ENCODE measurements around the gene LNX1.

Gene LNX1

GRCh38 chr4:53598901-53599300, 7.6 kb upstream of the LNX1 start:
- no peak for DNase-seq (ENCODE audit: low spot score)

DNA sequence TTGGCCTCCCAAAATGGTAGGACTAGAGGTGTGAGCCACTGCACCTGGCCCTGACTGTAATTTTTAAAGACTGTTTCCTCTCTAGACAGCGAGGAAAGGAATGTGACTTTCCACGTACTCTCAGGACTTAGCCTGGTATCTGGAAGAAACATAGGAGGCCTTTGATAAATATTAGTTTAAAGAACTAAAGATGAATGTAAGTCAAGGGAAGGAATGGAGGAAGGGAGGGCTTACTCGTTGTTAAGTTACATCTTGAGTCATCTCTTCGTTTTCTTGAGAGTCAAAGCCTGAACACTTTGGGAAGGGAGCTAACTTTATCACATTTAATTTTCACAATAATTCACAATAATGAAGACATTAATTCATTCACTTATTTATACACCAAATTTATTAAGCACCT, 7.2 kb upstream of the LNX1 start:
- no peak for DNase-seq (ENCODE audit: low spot score)

GRCh38 chr4:53596901-53597300, 5.6 kb upstream of the LNX1 start:
- DNase-seq (ENCODE audit: low spot score) = no peak

GRCh38 chr4:53595834-53596233, 4.5 kb upstream of the LNX1 start:
- DNase-seq (ENCODE audit: low spot score) = no peak

- DNase-seq (ENCODE audit: low spot score) = no peak
Observed at GRCh38 chr4:53595204-53595603, 3.9 kb upstream of the LNX1 start.

GRCh38 chr4:53593765-53594164, 2.5 kb upstream of the LNX1 start:
- no peak for DNase-seq (ENCODE audit: low spot score)

DNA sequence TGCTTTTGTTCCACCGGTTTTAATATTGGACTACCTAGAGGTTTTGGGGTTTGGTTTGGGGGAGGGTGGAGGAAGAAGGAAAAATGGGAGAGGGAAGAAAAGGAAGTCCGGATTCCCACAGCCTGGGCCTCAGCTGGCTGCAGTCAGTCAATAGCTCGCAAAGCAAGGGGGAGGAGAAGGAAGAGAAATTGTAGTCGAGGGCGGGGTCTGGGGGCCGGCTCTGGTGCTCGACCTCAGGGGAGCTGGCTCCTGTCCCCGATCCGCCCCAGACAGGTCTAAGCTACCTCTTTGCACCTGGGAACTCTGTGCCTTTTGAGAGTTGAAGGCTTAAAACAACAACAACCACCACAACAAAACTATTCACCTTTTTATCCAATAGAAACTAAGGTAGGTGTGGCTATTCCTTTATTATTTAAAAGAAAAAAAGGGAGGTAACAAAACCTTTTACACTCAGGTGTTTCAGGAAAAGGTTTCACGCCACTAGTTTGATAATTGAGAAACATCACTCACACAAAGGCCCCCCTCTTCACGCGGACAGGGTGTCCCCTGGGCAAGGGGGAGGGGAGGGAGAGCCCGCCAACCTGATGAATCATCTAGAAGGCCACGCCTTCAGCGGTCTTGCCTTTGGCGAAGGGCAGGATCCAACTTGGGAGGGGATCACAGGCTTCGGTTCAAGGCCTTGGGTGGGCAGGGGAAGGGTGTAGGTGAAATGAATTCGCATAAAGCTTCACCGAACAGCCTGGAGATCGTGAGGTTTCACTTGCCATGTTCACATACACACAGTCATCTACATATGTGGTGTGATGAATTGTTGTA, 1.6 kb upstream of the LNX1 start:
- DNase-seq (ENCODE audit: low spot score) = no peak

DNA sequence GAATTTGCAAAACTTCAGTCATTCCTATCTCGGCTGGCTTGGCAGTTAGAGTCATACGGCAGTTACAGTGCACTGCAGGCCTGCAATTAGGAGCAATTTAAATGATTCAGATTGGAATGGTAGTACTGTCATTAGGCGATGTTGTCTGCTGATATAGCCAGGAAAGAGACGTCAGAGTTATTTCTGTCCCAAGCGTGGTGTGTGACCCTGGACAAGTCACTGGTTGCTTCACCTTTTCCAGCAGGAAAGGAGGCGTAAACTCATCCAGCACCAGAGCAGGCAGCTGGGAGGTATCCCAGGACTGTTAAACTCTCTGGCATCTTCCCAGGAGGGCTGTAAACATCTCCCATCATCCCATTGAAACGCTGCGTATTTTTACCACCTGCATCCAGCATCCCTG, 836 bp upstream of the LNX1 start:
- no peak for DNase-seq (ENCODE audit: low spot score)

- DNase-seq (ENCODE audit: low spot score) = no peak
Observed at GRCh38 chr4:53590187-53590586, 1.1 kb downstream of the LNX1 start.

DNA sequence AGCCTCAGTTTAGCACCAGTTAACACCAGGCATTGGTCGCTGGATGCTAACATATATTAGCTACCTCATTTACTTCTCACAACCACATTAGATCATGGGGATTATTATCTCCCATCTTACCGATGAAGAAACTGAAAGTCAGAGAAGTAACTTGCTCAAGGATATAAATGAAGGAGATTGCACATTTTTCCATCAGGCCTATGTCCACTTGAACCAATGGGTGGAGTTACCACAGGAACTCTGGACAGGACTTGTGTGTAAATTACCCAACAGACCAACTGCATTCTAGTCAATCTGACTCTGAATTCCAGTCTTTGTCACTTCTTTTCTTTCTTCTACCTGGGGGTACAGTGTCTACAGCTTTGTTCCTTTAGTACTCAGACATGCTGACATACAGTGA, 1.8 kb downstream of the LNX1 start:
- no peak for DNase-seq (ENCODE audit: low spot score)

DNA sequence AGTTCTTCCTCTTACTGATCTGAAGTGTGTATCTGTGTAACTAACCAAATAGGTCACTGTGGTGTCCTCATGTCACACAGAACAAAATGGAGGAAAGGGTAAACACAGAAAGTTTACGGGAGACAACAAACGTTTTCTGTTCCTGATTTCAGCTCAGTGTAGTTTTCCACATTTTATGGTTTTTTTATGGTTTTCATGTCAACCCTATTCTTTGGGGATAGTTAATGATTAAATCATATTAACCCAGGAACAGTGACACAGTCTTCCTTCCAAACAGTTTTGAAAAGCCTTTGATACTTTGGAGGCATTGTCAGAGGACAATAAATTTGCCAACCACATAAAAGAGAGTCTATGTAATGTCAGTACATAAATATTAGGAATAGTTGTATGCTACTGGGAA, 4.2 kb downstream of the LNX1 start:
- DNase-seq (ENCODE audit: low spot score) = no peak

DNA sequence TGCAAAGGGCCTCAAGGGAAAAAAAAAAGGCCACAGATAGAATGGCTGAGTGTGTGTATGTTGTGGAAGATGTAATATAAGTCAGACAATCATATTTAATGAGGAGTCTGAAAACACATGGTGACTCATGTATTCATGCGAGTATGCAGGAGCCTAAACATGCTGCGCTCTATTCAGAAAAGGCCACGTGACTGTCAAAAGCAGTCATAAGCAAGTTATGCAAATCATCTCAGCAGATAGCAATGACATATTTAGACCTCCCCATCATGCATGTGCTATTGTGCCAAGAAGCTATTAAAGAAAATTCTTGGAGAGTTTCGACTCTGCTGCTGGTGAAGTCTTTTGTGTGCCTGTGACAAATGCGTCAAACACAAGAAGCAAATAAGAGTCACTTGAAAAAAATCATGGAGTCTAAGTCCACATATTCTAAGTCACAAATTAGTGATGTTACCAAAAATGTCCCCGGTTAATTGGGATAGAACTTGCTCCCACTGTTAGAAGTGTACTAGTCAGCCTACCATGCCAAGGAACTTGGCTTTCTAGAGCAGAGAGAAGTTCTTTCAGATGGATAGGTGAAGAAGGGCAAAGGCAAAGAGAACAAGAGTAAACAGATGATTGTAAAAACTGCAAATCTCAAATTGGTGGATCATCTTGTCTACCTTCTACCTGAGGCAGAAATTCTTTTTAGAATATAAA, 5.0 kb downstream of the LNX1 start:
- no peak for DNase-seq (ENCODE audit: low spot score)

DNA sequence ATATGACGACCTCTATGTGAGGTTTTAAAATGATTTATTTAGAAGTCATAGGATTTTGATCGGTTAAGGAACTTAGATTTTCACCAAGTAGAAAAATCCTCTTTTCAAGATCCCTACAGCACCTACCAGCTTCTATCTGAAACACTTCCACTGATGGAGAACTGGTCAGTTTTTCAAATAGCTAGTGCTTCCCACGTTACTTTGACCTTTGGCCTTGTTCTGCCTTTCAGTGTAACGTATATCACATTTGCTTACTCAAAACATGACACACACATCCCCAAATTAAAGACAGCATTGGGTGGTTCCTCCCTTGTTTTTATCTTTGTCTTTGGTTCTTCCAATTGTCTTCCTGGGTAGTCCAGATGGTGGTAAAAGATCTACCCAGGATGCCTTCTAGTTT, 6.6 kb downstream of the LNX1 start:
- DNase-seq (ENCODE audit: low spot score) = no peak

DNA sequence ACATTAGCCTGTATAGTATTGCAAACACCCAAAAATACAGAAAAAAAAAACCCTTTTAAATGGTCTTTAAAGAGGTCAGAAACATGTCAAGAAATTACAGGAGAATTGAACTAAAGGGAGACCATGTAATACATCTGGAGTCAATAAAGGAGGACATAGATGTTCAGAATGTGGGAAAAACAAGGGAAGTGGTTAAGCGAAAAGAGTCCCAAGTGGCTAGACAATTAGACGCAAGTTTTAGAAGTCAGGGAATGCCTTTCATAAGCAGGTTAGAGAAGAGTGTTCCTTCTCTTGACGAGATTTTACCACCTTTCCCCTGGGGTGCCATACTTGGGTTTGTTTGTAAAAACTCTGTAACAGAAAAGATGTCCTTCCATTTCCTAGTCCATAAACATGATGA, 7.8 kb downstream of the LNX1 start:
- no peak for DNase-seq (ENCODE audit: low spot score)

DNA sequence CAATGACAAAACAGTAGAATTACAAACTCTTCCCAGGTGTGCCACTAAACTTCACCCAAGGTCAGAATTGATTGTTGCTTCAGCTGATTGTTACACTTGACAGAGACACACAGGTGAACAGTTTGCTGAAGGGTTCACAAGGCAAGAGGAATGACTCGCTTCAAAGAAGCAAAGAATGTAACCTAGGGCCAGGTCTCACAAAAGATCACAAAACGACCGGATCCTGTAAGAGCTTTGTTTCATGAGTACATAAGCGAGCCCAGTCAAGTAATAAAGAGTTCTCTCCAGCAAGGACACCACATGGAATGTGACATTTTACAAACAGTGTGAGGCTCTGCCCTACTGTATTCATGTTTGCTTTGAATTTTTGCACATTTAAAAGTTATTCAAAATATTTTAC, 9.1 kb downstream of the LNX1 start:
- no peak for DNase-seq (ENCODE audit: low spot score)

DNA sequence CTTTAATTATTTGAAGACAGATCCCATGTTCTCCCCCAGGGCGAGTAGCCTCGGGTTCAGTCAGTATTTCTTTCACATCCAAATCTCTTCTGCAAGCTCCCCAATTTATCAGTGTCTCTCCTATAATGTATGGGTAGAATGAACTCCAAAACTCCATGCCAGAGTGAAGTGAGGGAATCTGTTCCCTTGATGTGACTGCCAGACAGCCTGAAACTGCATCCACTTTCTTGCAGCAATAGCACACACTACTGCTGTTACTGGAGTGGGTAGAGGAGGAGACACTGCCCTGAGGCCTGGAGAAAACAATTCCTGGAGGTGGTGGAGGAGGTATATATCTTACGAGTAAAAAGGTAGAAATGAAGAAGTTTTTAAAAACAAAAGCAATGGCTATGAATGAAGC, 11.0 kb downstream of the LNX1 start:
- DNase-seq (ENCODE audit: low spot score) = no peak

DNA sequence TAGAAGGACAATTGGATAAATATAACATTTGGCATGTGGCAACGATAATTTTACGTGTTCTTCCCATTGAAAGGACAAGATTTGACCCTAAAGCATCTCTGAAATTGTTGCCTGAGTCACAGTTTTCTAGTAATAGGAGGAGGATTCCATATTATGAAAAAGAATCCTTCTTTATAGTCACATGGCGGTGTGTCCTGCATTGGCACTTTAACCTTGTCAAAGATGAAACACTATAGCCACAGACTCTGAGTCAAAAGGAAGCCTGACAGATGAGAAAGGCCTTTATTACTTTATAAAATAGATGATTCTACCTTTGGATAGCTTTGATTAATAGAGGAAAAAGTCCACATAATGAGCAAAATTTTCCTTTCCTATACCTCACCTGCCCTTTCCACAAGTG, 11.5 kb downstream of the LNX1 start:
- no peak for DNase-seq (ENCODE audit: low spot score)

- no peak for DNase-seq (ENCODE audit: low spot score)
Observed at GRCh38 chr4:53576676-53577372, 14.5 kb downstream of the LNX1 start.

DNA sequence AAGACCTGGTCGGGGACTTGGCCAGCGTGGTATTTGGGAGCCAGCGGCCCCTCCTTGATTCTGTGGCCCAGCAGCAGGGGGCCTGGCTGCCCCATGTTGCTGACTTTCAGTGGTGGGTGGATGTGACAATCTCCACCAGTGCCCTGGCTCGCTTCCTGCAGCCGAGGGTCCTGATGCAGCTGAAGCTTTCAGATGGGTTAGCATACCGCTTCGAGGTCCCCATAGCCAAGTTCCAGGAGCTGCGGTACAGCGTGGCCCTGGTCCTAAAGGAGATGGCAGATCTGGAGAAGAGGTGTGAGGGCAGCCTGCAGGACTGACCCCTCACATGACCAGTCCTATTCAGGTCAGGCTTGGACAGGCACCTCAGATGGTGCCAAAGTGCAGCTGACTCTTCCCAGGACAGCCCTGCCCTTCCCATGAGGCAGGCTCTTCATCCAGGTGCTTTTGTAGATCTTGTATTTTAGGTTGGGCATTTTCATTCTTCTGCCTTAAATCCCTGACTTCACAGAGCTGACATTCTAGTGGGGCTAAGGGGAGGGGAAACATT, 15.1 kb downstream of the LNX1 start:
- no peak for DNase-seq (ENCODE audit: low spot score)

GRCh38 chr4:53575552-53575951, 15.7 kb downstream of the LNX1 start:
- DNase-seq (ENCODE audit: low spot score) = no peak

DNA sequence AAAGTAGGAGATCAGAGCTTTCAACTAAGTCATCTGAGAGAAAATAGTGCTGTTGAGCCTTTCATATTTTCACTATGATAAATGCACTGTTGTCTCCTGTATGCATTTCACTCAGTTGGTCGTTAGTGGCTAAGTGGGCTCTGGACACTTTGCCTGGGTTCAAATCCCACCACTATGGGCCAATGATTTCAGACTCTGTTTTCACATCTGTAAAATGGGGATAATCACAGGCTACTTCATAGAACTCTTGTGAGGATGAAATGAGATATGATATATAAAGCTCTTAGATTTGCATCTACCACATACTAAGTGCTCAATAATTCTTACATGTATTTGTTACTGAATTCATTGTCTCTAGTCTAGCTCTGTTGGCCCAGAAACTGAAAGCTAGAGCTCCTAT, 16.8 kb downstream of the LNX1 start:
- no peak for DNase-seq (ENCODE audit: low spot score)

DNA sequence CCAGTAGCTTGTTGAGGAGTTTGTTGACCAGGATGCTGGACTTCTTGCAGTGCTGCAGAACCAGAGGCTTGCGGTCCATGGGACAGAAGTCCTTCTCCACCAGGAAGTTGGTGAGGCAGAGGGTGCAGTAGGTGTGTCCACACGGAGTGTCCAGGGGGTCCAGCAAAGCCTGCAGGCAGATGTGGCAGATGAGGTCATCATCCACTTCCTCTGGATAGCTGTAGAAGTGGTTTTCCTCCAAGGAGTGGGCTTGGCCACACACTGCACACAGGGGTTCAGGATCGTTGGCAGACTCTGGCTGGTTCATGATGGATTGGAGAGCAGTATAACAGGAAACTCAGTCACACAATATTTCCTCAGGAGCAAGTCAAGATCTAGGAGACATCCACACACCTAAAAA, 17.6 kb downstream of the LNX1 start:
- DNase-seq (ENCODE audit: low spot score) = no peak

DNA sequence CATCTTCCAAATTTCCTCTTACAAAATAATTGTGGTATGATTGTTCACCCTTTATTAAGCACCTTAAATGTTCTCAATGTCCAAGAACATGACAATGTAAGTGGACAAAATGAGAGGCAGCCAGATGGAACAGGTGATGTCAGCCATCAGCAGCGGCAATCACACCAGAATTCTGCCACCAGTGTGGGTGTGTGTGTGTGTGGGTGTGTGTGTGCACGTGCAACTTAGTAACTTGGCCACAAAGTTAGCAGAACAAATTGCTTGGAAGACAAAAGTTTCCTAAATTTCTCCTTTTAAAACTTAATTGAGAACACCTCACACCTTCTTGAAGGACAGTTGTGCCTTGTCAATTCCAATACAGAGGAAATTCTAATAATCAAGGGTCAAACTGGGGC, 18.7 kb downstream of the LNX1 start:
- DNase-seq (ENCODE audit: low spot score) = no peak

Data from activated CD4-positive, alpha-beta T cell treated with anti-CD3 and anti-CD28 coated beads, Interleukin-2, Interleukin-4, amounts not matched to agents 100 ng/mL and 50 ng/mL, durations not matched to agents 16 hours and 8 hours (primary cell).